Measurements from ENCODE around the gene CENPX.

Gene CENPX

DNA sequence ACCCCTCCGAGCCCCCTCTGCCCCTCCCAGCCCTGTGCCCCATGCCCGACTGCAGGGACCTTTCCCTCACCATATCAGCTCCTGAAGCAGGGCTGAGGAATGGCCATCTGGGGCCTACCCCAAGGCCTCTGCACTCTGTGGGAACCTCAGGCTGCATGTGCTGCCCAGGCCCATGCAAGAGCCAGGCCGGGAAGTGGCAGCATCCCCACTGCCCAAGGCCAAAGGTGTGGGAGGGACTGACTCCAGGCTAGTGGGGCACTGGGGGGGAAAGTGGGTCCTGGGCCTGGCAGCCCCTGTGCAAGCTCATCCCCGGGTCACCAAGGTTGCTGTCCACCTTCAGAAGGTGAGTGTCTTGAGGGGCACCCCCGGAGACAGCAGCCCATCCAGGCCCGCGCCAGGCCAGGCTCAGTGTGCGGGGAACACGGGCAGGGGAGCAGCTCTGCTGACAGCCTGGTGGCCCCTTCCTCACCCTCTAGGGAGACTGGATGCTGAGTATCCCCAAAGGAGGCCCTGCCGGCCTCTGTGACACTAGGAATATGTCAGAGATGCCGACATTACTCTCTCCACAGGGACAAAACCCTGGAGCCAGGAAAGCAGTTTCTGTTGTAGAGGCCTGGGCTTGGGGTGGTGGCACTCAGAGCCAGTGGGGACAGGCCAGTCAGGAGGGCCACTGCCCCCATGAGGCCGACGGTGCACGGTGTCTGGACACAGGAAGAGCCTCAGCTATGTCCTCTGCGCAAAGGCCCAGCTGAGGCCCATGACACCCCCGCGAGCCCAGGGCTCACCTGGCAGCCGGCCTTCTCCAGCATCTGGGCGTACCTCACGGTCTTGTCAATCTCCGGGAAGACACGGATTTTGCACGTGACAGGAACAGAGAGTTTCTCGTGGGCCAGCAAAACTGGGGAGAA, 39.7 kb upstream of the CENPX start:
- TF ChIP-seq POLR2AphosphoS5 (IDR thresholded peaks at IDR 0.05; ENCODE audit: low read depth, low read length), result no peak
- TF ChIP-seq SPI1 (IDR thresholded peaks at IDR 0.05; ENCODE audit: low read depth, low read length), result no peak
- no peak for TF ChIP-seq TAF1 (IDR thresholded peaks at IDR 0.05; ENCODE audit: low read depth, low read length)
- no peak for TF ChIP-seq POU2F2 (IDR thresholded peaks at IDR 0.05; ENCODE audit: low read depth, low read length)
- TF ChIP-seq POLR2A (IDR thresholded peaks at IDR 0.05; ENCODE audit: low read depth, low read length), result no peak
- no peak for TF ChIP-seq PAX5 (IDR thresholded peaks at IDR 0.05; ENCODE audit: insufficient read depth, low read length, severe bottlenecking)
- DNase-seq (ENCODE audit: insufficient read length, low spot score) (no peak), FAIRE-seq (no peak)

DNA sequence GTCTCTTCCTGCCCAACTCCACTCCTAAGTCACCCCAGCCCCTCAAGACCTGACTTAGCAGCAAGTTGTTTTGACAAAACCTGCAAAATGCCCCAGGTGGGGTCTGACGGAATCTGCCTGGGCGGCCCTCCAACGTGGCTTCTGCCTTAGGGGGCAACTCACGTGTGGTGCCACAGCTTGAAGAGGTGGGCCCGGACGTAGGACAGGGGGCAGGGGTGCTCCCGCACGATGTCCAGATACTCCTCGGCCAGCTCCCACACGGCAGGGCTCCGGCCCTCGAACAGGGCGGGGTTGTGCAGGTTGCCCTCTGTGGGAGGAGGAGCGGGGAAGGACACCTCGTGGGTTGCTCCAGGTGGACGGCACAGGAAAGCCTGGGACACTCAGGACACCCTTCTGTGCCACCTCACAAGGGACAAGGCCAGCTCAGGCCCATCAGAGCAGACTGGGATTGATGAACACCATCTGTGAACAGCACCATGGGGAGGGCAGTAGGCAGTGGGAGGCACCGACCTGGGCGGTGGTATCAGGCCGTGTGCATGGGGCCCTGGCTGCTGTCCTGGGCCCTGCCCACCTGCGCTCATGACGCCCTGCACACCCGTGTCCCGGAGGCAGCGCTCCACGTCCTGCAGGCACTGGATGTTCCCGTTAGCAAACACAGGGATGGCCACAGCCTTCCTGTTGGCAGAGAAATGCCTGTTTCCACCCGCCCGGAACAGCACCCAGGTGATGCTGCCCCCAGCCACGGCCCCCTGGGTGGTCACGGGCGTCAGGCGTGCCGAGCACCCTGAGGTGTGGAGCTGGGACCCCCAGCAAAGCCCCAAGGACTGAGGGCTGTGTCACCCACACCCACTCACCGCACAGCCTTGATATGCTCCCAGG, 38.6 kb upstream of the CENPX start:
- TF ChIP-seq POLR2A (IDR thresholded peaks at IDR 0.05; ENCODE audit: low read depth, low read length) (no peak; the same call in 1 of the 2 replicates), SPI1 (IDR thresholded peaks at IDR 0.05; ENCODE audit: low read depth, low read length) (no peak), POU2F2 (IDR thresholded peaks at IDR 0.05; ENCODE audit: low read depth, low read length) (no peak), POLR2AphosphoS5 (IDR thresholded peaks at IDR 0.05; ENCODE audit: low read depth, low read length) (no peak; the same call in 1 of the 2 replicates), PAX5 (IDR thresholded peaks at IDR 0.05; ENCODE audit: insufficient read depth, low read length, severe bottlenecking) (no peak), TAF1 (IDR thresholded peaks at IDR 0.05; ENCODE audit: low read depth, low read length) (no peak)
- DNase-seq (ENCODE audit: insufficient read length, low spot score) (no peak), FAIRE-seq (no peak)

DNA sequence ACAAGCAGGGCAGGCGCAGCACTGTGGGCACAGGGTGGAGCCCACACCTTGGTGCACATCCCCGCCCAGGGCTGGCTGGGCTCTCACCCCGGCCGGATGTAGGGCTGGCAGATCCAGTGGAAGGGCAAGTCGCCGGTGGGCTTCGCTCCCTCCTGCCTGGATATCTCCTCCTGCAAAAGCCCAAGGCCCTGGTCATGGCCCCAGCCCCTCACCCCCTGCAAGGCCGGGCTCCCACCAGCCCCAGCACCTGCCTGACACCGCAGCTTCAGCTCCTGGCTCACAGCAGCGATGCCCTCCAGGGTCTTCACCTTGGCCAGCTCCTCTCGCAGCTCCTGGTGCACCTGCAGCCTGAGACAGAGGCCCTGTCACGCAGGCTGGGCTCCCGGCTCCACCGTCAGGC, 37.9 kb upstream of the CENPX start:
- TF ChIP-seq POLR2A (IDR thresholded peaks at IDR 0.05; ENCODE audit: low read depth, low read length) (no peak), POU2F2 (IDR thresholded peaks at IDR 0.05; ENCODE audit: low read depth, low read length) (no peak), PAX5 (IDR thresholded peaks at IDR 0.05; ENCODE audit: insufficient read depth, low read length, severe bottlenecking) (no peak), POLR2AphosphoS5 (IDR thresholded peaks at IDR 0.05; ENCODE audit: low read depth, low read length) (no peak), TAF1 (IDR thresholded peaks at IDR 0.05; ENCODE audit: low read depth, low read length) (no peak), SPI1 (IDR thresholded peaks at IDR 0.05; ENCODE audit: low read depth, low read length) (no peak)
- no peak for DNase-seq (ENCODE audit: insufficient read length, low spot score)
- no peak for FAIRE-seq

DNA sequence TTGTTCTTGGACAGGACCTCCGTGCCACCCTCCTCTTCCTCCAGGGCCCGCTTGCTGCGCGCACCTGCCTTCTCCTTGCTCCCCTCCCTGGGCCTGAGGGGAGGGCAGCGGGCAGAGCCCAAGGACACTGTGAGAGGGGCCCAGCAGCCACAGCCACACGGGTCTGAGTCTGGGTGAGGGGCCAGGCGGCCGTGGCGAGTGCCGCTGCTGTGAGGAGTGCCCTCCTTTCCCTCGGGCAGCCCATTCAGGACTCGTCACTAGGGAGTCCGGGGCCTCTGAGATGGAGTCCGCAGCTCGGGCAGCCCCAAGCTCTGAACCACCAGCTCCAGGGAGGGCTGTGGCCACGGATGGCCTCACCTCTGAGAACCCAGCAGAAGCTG, 37.3 kb upstream of the CENPX start:
- FAIRE-seq (no peak), DNase-seq (ENCODE audit: insufficient read length, low spot score) (no peak)
- TF ChIP-seq POU2F2 (IDR thresholded peaks at IDR 0.05; ENCODE audit: low read depth, low read length) (no peak), SPI1 (IDR thresholded peaks at IDR 0.05; ENCODE audit: low read depth, low read length) (no peak), TAF1 (IDR thresholded peaks at IDR 0.05; ENCODE audit: low read depth, low read length) (no peak), PAX5 (IDR thresholded peaks at IDR 0.05; ENCODE audit: insufficient read depth, low read length, severe bottlenecking) (no peak), POLR2AphosphoS5 (IDR thresholded peaks at IDR 0.05; ENCODE audit: low read depth, low read length) (no peak), POLR2A (IDR thresholded peaks at IDR 0.05; ENCODE audit: low read depth, low read length) (no peak)

DNA sequence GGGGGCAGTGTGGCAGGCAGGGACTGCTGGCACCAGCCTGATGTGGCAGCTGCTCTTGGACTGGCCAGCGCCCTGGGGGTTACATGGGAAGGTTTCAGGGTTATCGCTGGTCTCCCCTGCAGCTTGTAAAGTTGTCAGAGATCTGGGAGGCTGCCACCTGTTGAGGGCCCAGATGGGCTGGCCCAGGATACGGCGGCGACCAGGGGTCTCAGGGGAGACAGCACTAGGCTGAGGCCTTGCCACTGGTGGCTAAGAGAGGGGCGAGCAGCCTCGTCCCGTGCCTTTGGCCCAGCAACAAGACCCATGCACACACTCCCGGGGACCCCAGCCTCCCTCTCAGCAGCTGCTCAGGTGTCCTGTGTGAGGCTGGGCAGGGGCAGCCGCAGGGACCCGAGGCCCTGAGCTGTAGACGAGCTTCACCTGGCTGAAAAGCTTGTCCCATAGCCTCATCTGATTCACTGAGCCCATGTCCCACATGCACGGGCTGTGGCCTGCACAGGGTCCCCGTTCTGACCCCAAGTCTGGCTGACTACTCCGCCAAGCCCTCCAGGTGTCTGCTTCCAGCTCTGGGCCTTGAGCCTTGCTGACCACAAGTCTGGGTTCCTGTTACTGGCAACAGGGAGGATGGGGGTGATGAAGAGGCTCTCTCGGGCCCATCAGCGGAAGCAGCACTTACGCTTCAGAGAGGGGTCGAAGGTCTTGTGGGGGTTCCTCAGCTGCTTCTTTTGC, 36.8 kb upstream of the CENPX start:
- FAIRE-seq (no peak), DNase-seq (ENCODE audit: insufficient read length, low spot score) (no peak)
- TF ChIP-seq POU2F2 (IDR thresholded peaks at IDR 0.05; ENCODE audit: low read depth, low read length), result no peak
- TF ChIP-seq POLR2A (IDR thresholded peaks at IDR 0.05; ENCODE audit: low read depth, low read length), result 0 out of 2 replicates have a peak, but pooled peaks have one; percentile 28
- TF ChIP-seq SPI1 (IDR thresholded peaks at IDR 0.05; ENCODE audit: low read depth, low read length), result no peak

DNA sequence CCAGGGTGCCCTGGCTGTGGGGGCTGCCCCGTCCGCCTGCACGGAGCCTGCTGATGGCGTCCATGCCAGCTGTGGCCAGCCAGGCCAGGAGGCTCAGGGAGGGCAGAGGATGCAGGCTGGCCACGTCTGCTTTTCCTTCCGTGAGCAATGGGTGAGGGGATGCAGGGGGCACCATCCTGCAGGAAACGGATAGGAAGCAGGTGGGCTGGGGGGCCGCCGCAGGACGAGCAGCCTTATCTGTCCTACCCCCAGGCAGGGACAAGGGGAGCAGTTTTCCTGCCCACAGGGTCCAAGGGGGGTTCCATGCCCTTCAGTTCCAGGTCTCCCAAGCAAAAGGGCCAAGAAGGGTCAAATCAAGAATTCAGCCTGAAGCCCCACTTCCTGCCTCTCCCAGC, 36.2 kb upstream of the CENPX start:
- no peak for TF ChIP-seq SPI1 (IDR thresholded peaks at IDR 0.05; ENCODE audit: low read depth, low read length)
- no peak for TF ChIP-seq POLR2AphosphoS5 (IDR thresholded peaks at IDR 0.05; ENCODE audit: low read depth, low read length)
- TF ChIP-seq TAF1 (IDR thresholded peaks at IDR 0.05; ENCODE audit: low read depth, low read length), result no peak
- TF ChIP-seq PAX5 (IDR thresholded peaks at IDR 0.05; ENCODE audit: insufficient read depth, low read length, severe bottlenecking), result no peak
- TF ChIP-seq POU2F2 (IDR thresholded peaks at IDR 0.05; ENCODE audit: low read depth, low read length), result no peak
- no peak for TF ChIP-seq POLR2A (IDR thresholded peaks at IDR 0.05; ENCODE audit: low read depth, low read length)
- no peak for FAIRE-seq

DNA sequence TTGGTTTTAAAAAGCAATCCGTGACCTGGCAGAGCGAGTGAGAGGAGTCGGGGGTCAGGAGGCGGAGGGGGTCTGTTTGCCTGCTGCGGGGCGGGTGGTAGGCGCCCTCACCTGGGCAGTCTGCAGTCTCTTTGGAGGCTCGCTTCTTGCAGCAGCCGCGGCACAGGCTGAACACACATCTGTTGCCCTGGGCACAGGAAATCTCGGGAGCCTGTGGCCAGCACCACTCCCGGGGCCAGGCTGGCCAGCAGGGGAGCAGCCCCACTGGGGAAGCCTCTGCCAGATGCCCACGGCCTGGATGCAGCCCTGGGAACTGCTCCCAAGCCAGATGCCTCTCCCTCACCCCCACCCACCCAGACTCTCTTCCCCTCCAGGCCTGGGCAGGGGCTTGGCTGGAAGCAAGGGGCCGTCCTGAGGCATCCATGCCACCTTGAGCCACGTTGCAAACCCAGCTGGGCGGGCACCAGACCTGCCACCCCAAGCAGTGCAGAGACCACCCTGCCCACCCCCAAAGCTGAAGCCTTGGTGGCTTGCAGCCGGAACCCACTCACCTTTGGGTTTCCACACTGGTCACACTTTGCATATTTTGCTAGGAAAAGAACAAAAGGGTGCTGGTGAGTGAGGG, 35.7 kb upstream of the CENPX start:
- no peak for FAIRE-seq
- TF ChIP-seq TAF1 (IDR thresholded peaks at IDR 0.05; ENCODE audit: low read depth, low read length) (no peak), SPI1 (IDR thresholded peaks at IDR 0.05; ENCODE audit: low read depth, low read length) (no peak), POU2F2 (IDR thresholded peaks at IDR 0.05; ENCODE audit: low read depth, low read length) (no peak), POLR2AphosphoS5 (IDR thresholded peaks at IDR 0.05; ENCODE audit: low read depth, low read length) (no peak), PAX5 (IDR thresholded peaks at IDR 0.05; ENCODE audit: insufficient read depth, low read length, severe bottlenecking) (no peak), POLR2A (IDR thresholded peaks at IDR 0.05; ENCODE audit: low read depth, low read length) (no peak)

More for the DNA sequence above, 36.2 kb upstream of the CENPX start:
- DNase-seq (ENCODE audit: insufficient read length, low spot score), result no peak

More for the DNA sequence above, 35.7 kb upstream of the CENPX start:
- DNase-seq (ENCODE audit: insufficient read length, low spot score), result no peak

Measured in GM12891 (cell line).